K562 (cell line): ENCODE data around the gene BBLN. TPM values are rescaled to one million over a fixed set of nuclear protein-coding genes. Genes with fewer than 3 reads are reported as not detected.
A peak's percentile ranks its signal among the peaks of the same experiment; 100 is the strongest.

Experiments
- ATAC-seq: fragments of 200-7000 bp; cut with Tn5 transposase; 3 replicates; pipeline ENCODE4 v1.9.1; 2020; ENCODE audit warnings: moderate library complexity
- BruUV-seq: library from RNA; stranded (reverse); fragments of 400-500 nt; replicated peaks from 2 replicates; lab custom pipeline; 2021; lab: Mats Ljungman, UMichigan
- CTCF ChIA-PET: fragments of 300-600 bp; formaldehyde crosslinking; extraction: SDS; loops from one replicate; lab custom pipeline; 2021; ENCODE audit warnings: low intra/inter-chr PET ratio; lab: Yijun Ruan, JAX
- POLR2A ChIA-PET: fragments of 300-600, 350-650 bp; sonication (Branson Sonifier 250); formaldehyde crosslinking; extraction: SDS; loops from one replicate; lab custom pipeline; 2021; ENCODE audit warnings: antibody characterized with exemption, inconsistent platforms; lab: Yijun Ruan, JAX
- DNase-seq, 4 experiments: peaks; one replicate each; pipeline versions ENCODE4 v3.0.0 to v3.0.0-alpha.2; 2011 to 2018; ENCODE audit warnings: low spot score in 3 of 4, mixed read lengths in 3 of 4; ENCODE audit errors: extremely low read depth in 1 of 4
- FAIRE-seq: peaks from 2 replicates; lab custom pipeline; 2011; peaks lifted over from hg19 to GRCh38; lab: Jason Lieb, UNC
- H2AFZ ChIP-seq: 2 replicates; pipeline ENCODE4 v1.6.0; 2011; ENCODE audit warnings: low read depth, low read length, control low read depth, inconsistent platforms
- H3K27ac ChIP-seq: fragments of 200-600 bp; 3 replicates; pipeline ENCODE4 v1.8.0; 2011; ENCODE audit warnings: low read depth, mild to moderate bottlenecking, control low read depth, inconsistent platforms, low read length, moderate library complexity, mixed read lengths; ENCODE audit errors: extremely low read depth
- H3K27me3 ChIP-seq, 2 experiments: fragments of 300-600 bp in 1 of 2; 2 replicates in 1 of 2; 3 replicates in 1 of 2; pipeline versions ENCODE4 v1.6.0 to v1.8.0; 2011; ENCODE audit warnings: inconsistent platforms in 2 of 2, low read length in 2 of 2, mild to moderate bottlenecking in 1 of 2, mixed read lengths in 1 of 2, moderate library complexity in 1 of 2; ENCODE audit not compliant: control insufficient read depth in 2 of 2, insufficient read depth in 2 of 2
- H3K36me3 ChIP-seq: fragments of 300-600 bp; 3 replicates; pipeline ENCODE4 v1.8.0; 2011; ENCODE audit warnings: mild to moderate bottlenecking, low read length, inconsistent platforms; ENCODE audit not compliant: control insufficient read depth, insufficient read depth
- H3K4me1 ChIP-seq, 2 experiments: fragments of 200-600 bp in 1 of 2; replicated peaks in 1 of 2; 2 replicates in 1 of 2; 3 replicates in 1 of 2; pipeline versions ENCODE4 v1.5.1 to v1.8.0; 2011; ENCODE audit warnings: inconsistent platforms in 2 of 2, low read length in 2 of 2, mild to moderate bottlenecking in 1 of 2, mixed read lengths in 1 of 2, moderate library complexity in 1 of 2; ENCODE audit not compliant: control insufficient read depth in 2 of 2, insufficient read depth in 2 of 2
- H3K4me2 ChIP-seq: 2 replicates; pipeline ENCODE4 v1.6.1; 2011; ENCODE audit warnings: low read length, control low read depth, inconsistent platforms, mixed read lengths; ENCODE audit not compliant: insufficient read depth
- H3K4me3 ChIP-seq: fragments of 200-600 bp; sonication (generic), shearing (Covaris generic); 2 replicates; pipeline ENCODE4 v1.5.1; 2016; ENCODE audit warnings: control low read depth, inconsistent platforms
- H3K79me2 ChIP-seq: fragments of 200-600 bp; 3 replicates; pipeline ENCODE4 v1.8.0; 2011; ENCODE audit warnings: low read length, inconsistent platforms; ENCODE audit not compliant: control insufficient read depth, insufficient read depth
- H3K9ac ChIP-seq, 2 experiments: 2 replicates each; pipeline versions ENCODE4 v1.6.0 to v1.6.1; 2011; ENCODE audit warnings: low read depth in 2 of 2, low read length in 2 of 2, control low read depth in 1 of 2, inconsistent platforms in 1 of 2, mild to moderate bottlenecking in 1 of 2, mixed read lengths in 1 of 2; ENCODE audit not compliant: insufficient read depth in 1 of 2
- H3K9me1 ChIP-seq: one replicate; pipeline ENCODE4 v1.6.0; 2011; ENCODE audit warnings: inconsistent platforms, mild to moderate bottlenecking, low read length, moderate library complexity; ENCODE audit not compliant: control insufficient read depth, insufficient read depth
- H3K9me3 ChIP-seq: replicated peaks from 2 replicates; pipeline ENCODE4 v1.5.1; 2011; ENCODE audit warnings: low read depth, low read length, inconsistent platforms; ENCODE audit not compliant: control insufficient read depth, insufficient read depth
- H4K20me1 ChIP-seq: replicated peaks from 2 replicates; pipeline ENCODE4 v1.6.1; 2011; ENCODE audit warnings: low read length, inconsistent platforms, mixed read lengths; ENCODE audit not compliant: control insufficient read depth, insufficient read depth
- ARID2 ChIP-seq: fragments of 450-650 bp; IDR thresholded peaks from 2 replicates; pipeline ENCODE4 v1.6.1; 2017; ENCODE audit warnings: antibody characterized with exemption, mild to moderate bottlenecking
- CC2D1A ChIP-seq: fragments of 450-650 bp; IDR thresholded peaks from 2 replicates; pipeline ENCODE4 v1.6.1; 2017; ENCODE audit warnings: mild to moderate bottlenecking
- MAFG ChIP-seq: fragments of 450-650 bp; conservative IDR thresholded peaks from 2 replicates; pipeline ENCODE4 v1.6.1; 2016; ENCODE audit warnings: missing genetic modification characterization, missing compliant biosample characterization
- MAX ChIP-seq: sonication (generic); formaldehyde crosslinking; IDR thresholded peaks from 2 replicates; pipeline ENCODE4 v1.9.0; 2022; ENCODE audit warnings: mild to moderate bottlenecking, missing genetic modification reagents
- NR0B1 ChIP-seq: fragments of 450-650 bp; IDR thresholded peaks from one replicate; pipeline ENCODE4 v1.6.1; 2018; ENCODE audit warnings: mild to moderate bottlenecking, moderate library complexity; ENCODE audit not compliant: partially characterized antibody
- PRDM10 ChIP-seq: fragments of 450-650 bp; IDR thresholded peaks from 2 replicates; pipeline ENCODE4 v1.6.1; 2018; ENCODE audit not compliant: partially characterized antibody
- SOX6 ChIP-seq: fragments of 450-650 bp; IDR thresholded peaks from 2 replicates; pipeline ENCODE4 v1.6.1; 2014; ENCODE audit warnings: mild to moderate bottlenecking
- ZNF175 ChIP-seq: fragments of 200-800 bp; sonication (Bioruptor generic); IDR thresholded peaks from 2 replicates; pipeline ENCODE4 v1.6.1; 2016; ENCODE audit warnings: low read depth, mild to moderate bottlenecking, missing genetic modification characterization, missing compliant biosample characterization
- ZNF707 ChIP-seq: fragments of 250-450 bp; sonication (Bioruptor Pico); conservative IDR thresholded peaks from 2 replicates; pipeline ENCODE4 v1.8.0; 2022; ENCODE audit warnings: inconsistent platforms, mild to moderate bottlenecking, moderate library complexity
- WGBS: fragments of 100-300 bp; shearing (Covaris generic); methylation state at CpG from one replicate; pipeline ENCODE4 v1.1.6; 2016; ENCODE audit warnings: low coverage, mixed read lengths; ENCODE audit not compliant: insufficient coverage; ENCODE audit errors: missing lambda C conversion rate; 5-methylcytosine and 5-hydroxymethylcytosine counted together
- in situ Hi-C: fragments of 300-500 bp; cut with MboI; formaldehyde crosslinking; loops from 4 replicates; pipeline ENCODE4 v1.15.0; 2018; ENCODE audit warnings: inconsistent platforms, mixed read lengths
- intact Hi-C: fragments of 100-400 bp; cut with micrococcal nuclease; formaldehyde crosslinking; loops from 2 replicates; pipeline ENCODE4 v1.14.2; 2022
- polyA plus RNA-seq, 8 experiments: library from polyadenylated mRNA; depleted of rRNA in 4 of 8; stranded (reverse) in 5 of 8; unstranded in 3 of 8; fragments of >200 nt; fragmentation: Nextera tagmentation in 2 of 8; fragmentation: Illumina TruSeq in 1 of 8; extraction: Ambion mirVana in 2 of 8; extraction: Trizol in 1 of 8; gene quantifications; 2 replicates each; pipeline versions ENCODE4 v1.2.1 to v1.2.3, GENCODE V29; 2011 to 2014; ENCODE audit warnings: inconsistent platforms in 1 of 8, missing spikeins in 1 of 8
- total RNA-seq, 7 experiments: library from RNA; depleted of rRNA in 6 of 7; stranded (reverse); fragments of >200 nt in 6 of 7; fragmentation: Illumina TruSeq in 2 of 7; extraction: Trizol in 2 of 7; gene quantifications; 2 replicates each; pipeline versions ENCODE4 v1.2.1 to v1.2.3, GENCODE V29; 2011 to 2021; ENCODE audit warnings: low replicate concordance in 1 of 7
- TF ChIP-seq, protein P1 (sequence below), 2 experiments: fragments of 450-650 bp; IDR thresholded peaks; 2 replicates each; pipeline ENCODE4 v1.6.1; 2016

The BBLN gene
- total and polyA plus RNA-seq, 9 of the 15 experiments (the other 6 are each of a cell fraction or from before 2014, with no cell fraction given) = 4.2 to 331 (median 87.1) TPM

- Histone ChIP-seq H3K79me2 (no peaks in the 10 kb centered on the region), H3K4me2 (no peak overlapping the region), H4K20me1 (peaks cover 3% of the 10 kb centered on the region; the same call in 1 of the 2 replicates), H3K9me1 (no peaks in the 10 kb centered on the region), H3K4me3 (no peak overlapping the region), H3K27ac (no peak overlapping the region), H3K27me3 (no peaks in the 10 kb centered on the region), H2AFZ (no peak overlapping the region), H3K4me1 (peaks cover 0 to 26% of the 10 kb centered on the region in 2 experiments; a peak in 3 of 5 replicates), H3K9me3 (no peaks in the 10 kb centered on the region), H3K36me3 (peaks cover 83% of the 10 kb centered on the region), H3K9ac (0 out of 4 replicates have a peak overlapping the region, but pooled peaks of 1 of the 2 experiments have one; percentile 38)
- no TSS peak for BruUV-seq
- no peak for FAIRE-seq
- 47% methylated on average over 4 of the region's 4 CpGs for WGBS
- intact Hi-C loops (loop anchor here (5.0 kb wide), 1 partner anchor 498 kb away; no protein-coding TSS in a partner anchor), in situ Hi-C loops (loop anchor here (10.0 kb wide), 1 partner anchor 521 kb away; no protein-coding TSS in a partner anchor)
- no peak for DNase-seq
- POLR2A ChIA-PET = interaction anchor here (0.7 to 12.6 kb wide), 6 partner anchors 10 to 525 kb away, joined by 3 to 155 read pairs (median 7); partner anchors contain the start of genes BBLN and CIZ1
- CTCF ChIA-PET = no interaction called here
- peak; percentile 16 for ATAC-seq
- TF ChIP-seq ZNF175 (CRISPR knock-in tag) (no peak), MAFG (tag) (no peak), SOX6 (no peak), NR0B1 (no peak), ARID2 (no peak), CC2D1A (no peak), ZNF707 (CRISPR knock-in tag) (no peak), PRDM10 (peak; percentile 80), MAX (CRISPR knock-in tag) (no peak; the same call in 1 of the 2 replicates)
- TF ChIP-seq, protein P1, sequence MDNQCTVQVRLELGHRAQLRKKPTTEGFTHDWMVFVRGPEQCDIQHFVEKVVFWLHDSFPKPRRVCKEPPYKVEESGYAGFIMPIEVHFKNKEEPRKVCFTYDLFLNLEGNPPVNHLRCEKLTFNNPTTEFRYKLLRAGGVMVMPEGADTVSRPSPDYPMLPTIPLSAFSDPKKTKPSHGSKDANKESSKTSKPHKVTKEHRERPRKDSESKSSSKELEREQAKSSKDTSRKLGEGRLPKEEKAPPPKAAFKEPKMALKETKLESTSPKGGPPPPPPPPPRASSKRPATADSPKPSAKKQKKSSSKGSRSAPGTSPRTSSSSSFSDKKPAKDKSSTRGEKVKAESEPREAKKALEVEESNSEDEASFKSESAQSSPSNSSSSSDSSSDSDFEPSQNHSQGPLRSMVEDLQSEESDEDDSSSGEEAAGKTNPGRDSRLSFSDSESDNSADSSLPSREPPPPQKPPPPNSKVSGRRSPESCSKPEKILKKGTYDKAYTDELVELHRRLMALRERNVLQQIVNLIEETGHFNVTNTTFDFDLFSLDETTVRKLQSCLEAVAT (IDR thresholded peaks at IDR 0.05) = no peak
These were observed 14.0 kb downstream of the BBLN start for GRCh38 chr9:128174062-128174461.
